ENCODE measurements around the gene DOCK2. TPM values are rescaled to one million over a fixed set of nuclear protein-coding genes. Genes with fewer than 3 reads are reported as not detected.
"Not testable (repeated sequence)": the region's sequence is repeated elsewhere in the genome, so short reads cannot be mapped to it uniquely, and the experiment has no call there.

Gene DOCK2
- polyA plus RNA-seq, 1 donor (not counting 4 experiments of a cell fraction or from before 2014, with no cell fraction given) = 0.21 TPM

- Histone ChIP-seq H3K36me3 (ENCODE audit: control insufficient read depth in 2 of 2, extremely low read depth in 1 of 2, insufficient read depth in 2 of 2, low read length in 2 of 2) (no peaks in the 10 kb centered on the region), H3K27ac (ENCODE audit: control insufficient read depth, insufficient read depth, low read length) (no peak overlapping the region), H3K4me2 (ENCODE audit: control insufficient read depth, extremely low read depth, insufficient read depth, low read depth, low read length) (peak overlapping the region; percentile 51), H3K9me1 (ENCODE audit: control insufficient read depth, extremely low read depth, insufficient read depth, low read length) (no peaks in the 10 kb centered on the region), H3K9me3 (ENCODE audit: control insufficient read depth, low read depth, low read length) (no peaks in the 10 kb centered on the region), H3K27me3 (ENCODE audit: control insufficient read depth, extremely low read depth, insufficient read depth, low read length) (no peaks in the 10 kb centered on the region), H4K20me1 (ENCODE audit: control insufficient read depth, extremely low read depth, insufficient read depth, low read length) (no peaks in the 10 kb centered on the region), H3K9ac (ENCODE audit: control insufficient read depth, extremely low read depth, insufficient read depth, low read length) (no peak overlapping the region), H3K79me2 (ENCODE audit: control insufficient read depth, insufficient read depth, low read length) (no peaks in the 10 kb centered on the region), H3K4me1 (ENCODE audit: control insufficient read depth, extremely low read depth, insufficient read depth, low read length) (peaks cover 19% of the 10 kb centered on the region), H2AFZ (ENCODE audit: control insufficient read depth, low read length) (peak overlapping the region; percentile 67), H3K4me3 (ENCODE audit: control insufficient read depth in 2 of 3, extremely low read depth in 1 of 3, insufficient read depth in 2 of 3, low read depth in 1 of 3, low read length in 3 of 3) (no peak overlapping the region)
- TF ChIP-seq CTCF (optimal IDR thresholded peaks at IDR 0.05 in 1 of 3, IDR thresholded peaks at IDR 0.05 in 1 of 3, conservative IDR thresholded peaks at IDR 0.05 in 1 of 3; ENCODE audit: extremely low read depth in 1 of 3, insufficient read depth in 2 of 3, low read length in 3 of 3) = no peak
- FAIRE-seq (peak; percentile 91), DNase-seq (ENCODE audit: low read depth, low spot score) (peak; percentile 66)
- dilution Hi-C loops (cut with MboI; ENCODE audit: extremely low pct_ligation_motif_present, low sequenced_read_pairs) = no loop called here
Observed at GRCh38 chr5:169765176-169765996, 128.3 kb downstream of the DOCK2 start.

- H3K36me3 ChIP-seq (ENCODE audit: control insufficient read depth in 2 of 2, extremely low read depth in 1 of 2, insufficient read depth in 2 of 2, low read length in 2 of 2); H3K9me3 ChIP-seq (ENCODE audit: control insufficient read depth, low read depth, low read length); H4K20me1 ChIP-seq (ENCODE audit: control insufficient read depth, extremely low read depth, insufficient read depth, low read length); H3K4me2 ChIP-seq (ENCODE audit: control insufficient read depth, extremely low read depth, insufficient read depth, low read depth, low read length); H3K27ac ChIP-seq (ENCODE audit: control insufficient read depth, insufficient read depth, low read length); H3K79me2 ChIP-seq (ENCODE audit: control insufficient read depth, insufficient read depth, low read length); DNase-seq (ENCODE audit: low read depth, low spot score); H3K4me3 ChIP-seq (ENCODE audit: control insufficient read depth in 2 of 3, extremely low read depth in 1 of 3, insufficient read depth in 2 of 3, low read depth in 1 of 3, low read length in 3 of 3); FAIRE-seq; dilution Hi-C loops (cut with MboI; ENCODE audit: extremely low pct_ligation_motif_present, low sequenced_read_pairs); H3K27me3 ChIP-seq (ENCODE audit: control insufficient read depth, extremely low read depth, insufficient read depth, low read length); H2AFZ ChIP-seq (ENCODE audit: control insufficient read depth, low read length); H3K9me1 ChIP-seq (ENCODE audit: control insufficient read depth, extremely low read depth, insufficient read depth, low read length); H3K9ac ChIP-seq (ENCODE audit: control insufficient read depth, extremely low read depth, insufficient read depth, low read length): not testable (repeated sequence)
- H3K4me1 ChIP-seq (ENCODE audit: control insufficient read depth, extremely low read depth, insufficient read depth, low read length) = peaks cover 19% of the 10 kb centered on the region
Observed at GRCh38 chr5:169766943-169767342, 129.9 kb downstream of the DOCK2 start.

GRCh38 chr5:169767938-169768337, 130.9 kb downstream of the DOCK2 start:
- TF ChIP-seq CTCF (optimal IDR thresholded peaks at IDR 0.05 in 1 of 3, IDR thresholded peaks at IDR 0.05 in 1 of 3, conservative IDR thresholded peaks at IDR 0.05 in 1 of 3; ENCODE audit: extremely low read depth in 1 of 3, insufficient read depth in 2 of 3, low read length in 3 of 3) (no peak), EZH2 (IDR thresholded peaks at IDR 0.05; ENCODE audit: low read length) (no peak)
- Histone ChIP-seq H3K4me1 (ENCODE audit: control insufficient read depth, extremely low read depth, insufficient read depth, low read length) (peaks cover 14% of the 10 kb centered on the region), H2AFZ (ENCODE audit: control insufficient read depth, low read length) (no peak overlapping the region), H4K20me1 (ENCODE audit: control insufficient read depth, extremely low read depth, insufficient read depth, low read length) (no peaks in the 10 kb centered on the region), H3K9me1 (ENCODE audit: control insufficient read depth, extremely low read depth, insufficient read depth, low read length) (no peaks in the 10 kb centered on the region), H3K36me3 (ENCODE audit: control insufficient read depth in 2 of 2, extremely low read depth in 1 of 2, insufficient read depth in 2 of 2, low read length in 2 of 2) (no peaks in the 10 kb centered on the region), H3K9me3 (ENCODE audit: control insufficient read depth, low read depth, low read length) (no peaks in the 10 kb centered on the region), H3K27ac (ENCODE audit: control insufficient read depth, insufficient read depth, low read length) (no peak overlapping the region), H3K79me2 (ENCODE audit: control insufficient read depth, insufficient read depth, low read length) (no peaks in the 10 kb centered on the region), H3K27me3 (ENCODE audit: control insufficient read depth, extremely low read depth, insufficient read depth, low read length) (no peaks in the 10 kb centered on the region), H3K4me2 (ENCODE audit: control insufficient read depth, extremely low read depth, insufficient read depth, low read depth, low read length) (no peak overlapping the region), H3K4me3 (ENCODE audit: control insufficient read depth in 2 of 3, extremely low read depth in 1 of 3, insufficient read depth in 2 of 3, low read depth in 1 of 3, low read length in 3 of 3) (no peak overlapping the region), H3K9ac (ENCODE audit: control insufficient read depth, extremely low read depth, insufficient read depth, low read length) (no peak overlapping the region)
- no peak for FAIRE-seq
- DNase-seq (ENCODE audit: low read depth, low spot score) = no peak
- dilution Hi-C loops (cut with MboI; ENCODE audit: extremely low pct_ligation_motif_present, low sequenced_read_pairs) = no loop called here

Measured in keratinocyte (primary cell).